DND-41 (cell line): ENCODE measurements around the gene HOXD12.

Source experiments
- CTCF ChIP-seq: IDR thresholded peaks from 2 replicates; pipeline ENCODE4 v1.5.1; 2012; ENCODE audit warnings: borderline replicate concordance, low read length, moderate library complexity, mild to moderate bottlenecking; ENCODE audit not compliant: poor library complexity, severe bottlenecking; ENCODE audit errors: extremely low read depth
- EZH2 ChIP-seq: IDR thresholded peaks from 3 replicates; pipeline ENCODE4 v1.6.1; 2012; ENCODE audit warnings: borderline replicate concordance, low read depth, mild to moderate bottlenecking, moderate library complexity, low read length, inconsistent platforms; ENCODE audit not compliant: severe bottlenecking

- no peak for TF ChIP-seq CTCF
- TF ChIP-seq EZH2 = no peak
Measured at GRCh38 chr2:176134035-176134434, 34.4 kb downstream of the HOXD12 start.
